ENCODE measurements around the gene GTF3C5. TPM values are rescaled to one million over a fixed set of nuclear protein-coding genes. Genes with fewer than 3 reads are reported as not detected.
"Not testable (repeated sequence)": the region's sequence is repeated elsewhere in the genome, so short reads cannot be mapped to it uniquely, and the experiment has no call there.

GTF3C5 gene
- polyA plus RNA-seq, 3 donors = 77.0 to 79.8 (median 77.9) TPM

DNA sequence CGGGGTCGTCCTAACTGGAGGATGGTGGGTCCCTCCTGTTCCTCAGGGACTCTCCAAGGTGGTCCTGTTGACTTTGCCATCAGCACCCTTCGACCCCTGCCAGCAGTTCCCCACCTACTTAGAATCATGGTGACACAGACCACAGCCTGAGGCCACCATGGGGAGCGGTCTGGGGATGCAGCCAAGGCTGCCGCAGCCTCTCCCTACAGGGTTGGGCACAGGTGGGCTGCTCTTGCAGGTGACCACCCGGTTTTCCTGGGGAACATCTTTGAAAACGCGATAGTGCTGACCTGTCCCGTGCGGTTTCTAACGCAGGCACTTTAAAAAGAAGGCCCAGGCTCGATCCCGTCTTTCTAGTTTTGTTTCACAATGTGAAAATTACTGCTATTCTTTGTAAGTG is 18.2 kb downstream of the GTF3C5 start:
- DNase-seq = no peak

- DNase-seq = no peak
Observed at GRCh38 chr9:133050142-133050541, 19.3 kb downstream of the GTF3C5 start.

DNA sequence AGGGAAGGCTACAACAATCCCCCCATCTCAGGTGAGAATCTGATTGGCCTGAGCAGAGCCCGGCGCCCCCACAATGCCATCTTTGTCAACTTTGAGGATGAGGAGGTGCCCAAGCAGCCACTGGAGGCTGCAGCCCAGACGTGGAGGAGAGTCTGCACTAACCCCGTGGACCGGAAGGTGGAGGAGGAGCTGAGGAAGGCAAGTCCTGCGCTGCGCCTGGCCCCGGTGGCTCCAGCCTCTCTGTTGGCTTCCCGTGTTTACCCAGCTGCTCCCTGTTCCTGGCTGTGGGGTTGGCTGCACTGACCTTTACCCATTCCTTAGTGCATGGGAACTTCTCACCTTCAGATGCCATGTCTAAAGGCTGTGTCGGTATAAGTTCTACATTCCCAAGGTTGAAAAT is 20.0 kb downstream of the GTF3C5 start:
- DNase-seq = no peak

- no peak for DNase-seq
Observed at GRCh38 chr9:133051281-133051900, 20.6 kb downstream of the GTF3C5 start.

DNA sequence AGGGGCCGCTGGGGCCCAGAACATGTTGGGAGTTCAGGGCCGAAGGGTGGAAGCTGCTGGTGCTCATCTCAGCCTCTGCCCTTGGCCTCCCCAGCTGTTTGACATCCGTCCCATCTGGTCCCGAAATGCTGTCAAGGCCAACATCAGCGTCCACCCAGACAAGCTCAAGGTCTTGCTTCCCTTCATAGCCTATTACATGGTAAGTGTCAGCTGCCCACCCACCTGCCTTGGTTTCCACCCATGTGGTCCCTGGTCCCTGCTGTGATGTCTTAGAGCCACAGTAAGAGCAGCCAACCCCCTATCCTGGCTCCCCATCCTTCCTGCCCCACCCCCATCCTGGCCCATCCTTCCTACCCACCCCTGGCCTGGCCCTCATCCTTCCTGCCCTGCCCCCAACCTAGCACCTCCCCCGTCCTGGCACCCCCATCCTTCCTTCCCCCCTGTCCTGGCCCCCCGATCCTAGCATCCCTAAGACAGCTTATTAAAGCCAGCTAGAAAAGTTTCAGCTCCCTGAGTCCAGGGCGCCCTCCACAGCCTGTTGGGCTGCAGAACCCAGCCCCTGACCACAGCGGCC is 21.3 kb downstream of the GTF3C5 start:
- DNase-seq = no peak

GRCh38 chr9:133054194-133054890 is 23.5 kb downstream of the GTF3C5 start:
- DNase-seq = no peak

DNA sequence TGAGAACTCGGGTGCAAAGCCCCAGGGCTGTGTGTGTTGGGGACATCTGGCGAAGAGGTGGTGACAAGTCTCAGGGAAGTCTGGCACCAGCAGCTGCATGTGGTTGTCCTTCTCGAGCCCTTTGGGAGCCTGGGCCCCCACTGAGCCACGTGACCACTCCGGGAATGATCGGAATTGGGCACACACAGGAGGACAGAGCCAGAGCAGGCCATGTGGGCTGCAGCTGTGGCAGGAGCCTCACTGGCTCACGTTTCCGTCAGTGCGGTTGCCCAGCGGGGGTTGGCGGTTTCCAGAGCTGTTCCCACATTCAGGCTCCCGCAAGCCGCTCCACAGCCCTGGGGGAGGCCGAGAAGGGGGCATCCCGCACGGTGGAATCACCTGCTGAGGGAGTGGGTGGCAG is 24.2 kb downstream of the GTF3C5 start:
- no peak for DNase-seq

- DNase-seq = no peak
Observed at GRCh38 chr9:133055788-133056420, 25.1 kb downstream of the GTF3C5 start.

DNA sequence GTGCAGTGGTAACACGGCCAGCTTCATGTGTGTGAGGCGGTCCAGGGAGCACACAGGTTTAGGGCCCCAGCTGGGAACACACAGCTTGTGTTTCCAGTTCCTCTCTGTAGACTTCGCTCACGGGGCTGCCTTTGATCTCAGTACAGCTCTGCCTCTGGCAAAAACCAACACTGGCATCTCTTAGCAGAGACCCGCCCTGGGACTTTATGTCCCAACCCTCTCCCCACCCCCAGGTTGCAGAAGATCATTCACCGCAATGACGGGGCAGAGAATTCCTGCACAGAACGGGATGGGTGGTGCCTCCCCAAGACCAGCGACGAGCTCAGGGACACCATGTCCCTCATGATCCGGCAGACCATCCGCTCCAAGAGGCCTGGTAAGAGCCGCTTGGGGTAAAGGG is 25.7 kb downstream of the GTF3C5 start:
- DNase-seq = no peak

GRCh38 chr9:133057006-133057405 is 26.2 kb downstream of the GTF3C5 start:
- DNase-seq = no peak

- no peak for DNase-seq
Observed at GRCh38 chr9:133057553-133057952, 26.8 kb downstream of the GTF3C5 start.

DNA sequence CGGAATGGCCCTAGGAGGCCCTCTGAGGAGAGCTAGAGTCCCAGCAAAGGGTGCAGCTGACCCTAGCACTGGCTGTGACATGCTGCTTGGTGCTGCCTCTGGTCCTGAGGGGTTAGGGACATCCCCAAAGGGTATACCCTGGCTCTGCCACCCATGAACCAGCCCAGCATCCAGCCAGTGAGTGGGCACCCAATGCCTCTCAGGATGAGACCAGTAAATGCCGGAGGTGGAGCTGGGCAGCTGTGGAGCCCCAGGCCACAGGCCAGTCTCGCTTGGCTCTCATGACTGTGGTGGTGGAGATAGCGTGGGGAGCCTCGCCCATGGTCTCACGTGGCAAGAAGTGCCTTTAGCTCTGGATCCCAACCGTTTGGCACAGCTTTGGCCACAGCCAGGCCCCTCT is 27.3 kb downstream of the GTF3C5 start:
- no peak for DNase-seq

- DNase-seq = no peak
Observed at GRCh38 chr9:133058550-133059320, 27.9 kb downstream of the GTF3C5 start.

- DNase-seq = no peak
Observed at GRCh38 chr9:133059623-133060022, 28.8 kb downstream of the GTF3C5 start.

GRCh38 chr9:133060417-133060841 is 29.6 kb downstream of the GTF3C5 start:
- DNase-seq = no peak

DNA sequence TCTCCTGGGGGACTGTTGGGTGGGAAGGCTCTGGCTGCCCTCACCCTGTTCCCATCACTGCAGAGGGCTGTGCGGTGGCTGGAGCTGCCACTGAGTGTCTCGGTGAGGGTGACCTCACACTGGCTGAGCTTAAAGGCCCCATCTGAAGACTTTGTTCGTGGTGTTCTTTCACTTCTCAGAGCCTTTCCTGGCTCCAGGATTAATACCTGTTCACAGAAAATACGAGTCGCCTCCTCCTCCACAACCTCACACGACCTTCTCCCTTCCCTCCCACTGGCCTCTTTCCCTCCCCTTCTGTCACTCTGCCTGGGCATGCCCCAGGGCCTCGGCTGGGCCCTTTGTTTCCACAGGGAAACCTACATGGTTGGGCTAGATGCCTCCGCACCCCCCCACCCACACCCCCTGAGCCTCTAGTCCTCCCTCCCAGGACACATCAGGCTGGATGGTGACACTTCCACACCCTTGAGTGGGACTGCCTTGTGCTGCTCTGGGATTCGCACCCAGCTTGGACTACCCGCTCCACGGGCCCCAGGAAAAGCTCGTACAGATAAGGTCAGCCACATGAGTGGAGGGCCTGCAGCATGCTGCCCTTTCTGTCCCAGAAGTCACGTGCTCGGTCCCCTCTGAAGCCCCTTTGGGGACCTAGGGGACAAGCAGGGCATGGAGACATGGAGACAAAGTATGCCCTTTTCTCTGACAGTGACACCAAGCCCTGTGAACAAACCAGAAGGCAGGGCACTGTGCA is 30.4 kb downstream of the GTF3C5 start:
- DNase-seq = not testable (repeated sequence)

DNA sequence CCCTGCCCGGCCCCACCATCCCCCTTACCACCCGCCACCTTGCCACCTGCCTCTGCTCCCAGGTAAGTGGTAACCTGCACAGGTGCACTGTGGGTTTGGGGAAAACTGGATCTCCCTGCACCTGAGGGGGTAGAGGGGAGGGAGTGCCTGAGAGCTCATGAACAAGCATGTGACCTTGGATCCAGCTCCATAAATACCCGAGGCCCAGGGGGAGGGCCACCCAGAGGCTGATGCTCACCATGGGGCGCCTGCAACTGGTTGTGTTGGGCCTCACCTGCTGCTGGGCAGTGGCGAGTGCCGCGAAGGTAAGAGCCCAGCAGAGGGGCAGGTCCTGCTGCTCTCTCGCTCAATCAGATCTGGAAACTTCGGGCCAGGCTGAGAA is 31.0 kb downstream of the GTF3C5 start, which contains the start of gene CEL:
TSS of gene CEL (plus strand) at position 218 of the 382 bp plus-strand sequence. CDS start at position 240, 22 bp downstream.
- not testable (repeated sequence) for DNase-seq

GRCh38 chr9:133062569-133062968 is 31.8 kb downstream of the GTF3C5 start:
- DNase-seq = not testable (repeated sequence)

DNA sequence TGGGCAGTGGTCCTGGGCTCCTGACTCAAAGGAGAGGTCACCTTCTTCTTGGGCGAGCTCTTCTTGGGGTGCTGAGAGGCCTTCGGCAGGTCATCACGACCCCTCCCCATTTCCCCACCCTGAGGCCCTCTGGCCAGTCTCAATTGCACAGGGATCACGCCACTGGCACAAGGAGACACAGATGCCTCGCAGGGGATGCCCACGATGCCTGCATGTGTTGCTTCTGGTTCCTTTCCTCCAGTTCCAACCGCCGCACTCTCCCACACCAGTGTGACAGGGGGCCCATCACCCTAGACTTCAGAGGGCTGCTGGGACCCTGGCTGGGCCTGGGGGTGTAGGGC is 32.3 kb downstream of the GTF3C5 start:
- no peak for DNase-seq

DNA sequence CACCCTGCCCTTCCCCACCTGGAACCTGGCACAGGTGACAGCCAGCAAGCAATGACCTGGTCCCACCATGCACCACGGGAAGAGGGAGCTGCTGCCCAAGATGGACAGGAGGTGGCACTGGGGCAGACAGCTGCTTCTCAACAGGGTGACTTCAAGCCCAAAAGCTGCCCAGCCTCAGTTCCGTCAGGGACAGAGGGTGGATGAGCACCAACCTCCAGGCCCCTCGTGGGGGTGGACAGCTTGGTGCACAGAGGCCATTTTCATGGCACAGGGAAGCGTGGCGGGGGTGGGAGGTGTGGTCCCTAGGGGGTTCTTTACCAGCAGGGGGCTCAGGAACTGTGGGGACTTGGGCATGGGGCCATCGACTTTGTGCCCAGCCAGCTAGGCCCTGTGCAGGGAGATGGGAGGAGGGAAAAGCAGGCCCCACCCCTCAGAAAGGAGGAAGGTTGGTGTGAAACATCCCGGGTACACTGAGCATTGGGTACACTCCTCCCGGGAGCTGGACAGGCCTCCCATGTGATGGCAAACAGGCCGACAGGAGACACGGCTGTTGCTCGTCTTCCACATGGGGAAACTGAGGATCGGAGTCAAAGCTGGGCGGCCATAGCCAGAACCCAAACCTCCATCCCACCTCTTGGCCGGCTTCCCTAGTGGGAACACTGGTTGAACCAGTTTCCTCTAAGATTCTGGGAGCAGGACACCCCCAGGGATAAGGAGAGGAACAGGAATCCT is 32.9 kb downstream of the GTF3C5 start:
- DNase-seq = no peak

Data from renal pelvis (tissue), 4 donors.